Measurements from ENCODE around the gene STOML3.
A peak's percentile ranks its signal among the peaks of the same experiment; 100 is the strongest.

Gene STOML3

GRCh38 chr13:38979891-38980749 lies 10.5 kb downstream of the STOML3 start:
- DNase-seq, result no peak

DNA sequence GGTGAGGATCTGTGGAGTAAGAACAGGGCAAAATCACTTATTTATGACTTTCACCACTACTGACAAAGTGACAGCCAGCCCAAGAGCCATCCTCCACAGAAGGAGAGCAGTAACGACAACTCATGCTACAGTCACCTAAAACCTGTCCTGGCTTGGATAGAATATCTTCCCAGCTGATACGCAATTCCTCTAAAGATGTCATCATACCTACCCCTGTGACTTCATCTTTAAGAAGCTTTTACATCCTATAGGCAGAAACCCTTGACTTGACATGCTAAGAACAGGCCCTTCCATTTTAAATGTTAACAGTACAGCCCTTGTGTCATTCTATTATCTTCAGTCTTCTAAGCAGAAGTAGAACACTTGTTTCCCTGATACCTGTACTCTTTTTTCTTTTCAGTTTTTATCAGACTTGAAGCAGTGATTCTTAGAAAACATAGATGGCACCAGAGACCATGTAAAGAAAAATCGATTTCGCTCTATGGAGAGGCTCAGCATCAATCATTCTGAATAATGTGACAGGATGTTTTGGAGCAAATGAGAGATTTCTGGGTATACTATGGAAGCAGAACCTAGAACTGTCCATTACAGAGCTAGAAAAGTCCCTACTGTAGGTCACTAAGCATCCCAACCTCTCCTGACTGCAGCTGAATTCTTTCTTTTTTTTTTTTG lies 20.1 kb downstream of the STOML3 start:
- DNase-seq, result no peak

GRCh38 chr13:38969187-38969586 lies 21.4 kb downstream of the STOML3 start:
- no peak for DNase-seq

- no peak for DNase-seq
Measured at GRCh38 chr13:38967446-38967845, 23.2 kb downstream of the STOML3 start.

DNA sequence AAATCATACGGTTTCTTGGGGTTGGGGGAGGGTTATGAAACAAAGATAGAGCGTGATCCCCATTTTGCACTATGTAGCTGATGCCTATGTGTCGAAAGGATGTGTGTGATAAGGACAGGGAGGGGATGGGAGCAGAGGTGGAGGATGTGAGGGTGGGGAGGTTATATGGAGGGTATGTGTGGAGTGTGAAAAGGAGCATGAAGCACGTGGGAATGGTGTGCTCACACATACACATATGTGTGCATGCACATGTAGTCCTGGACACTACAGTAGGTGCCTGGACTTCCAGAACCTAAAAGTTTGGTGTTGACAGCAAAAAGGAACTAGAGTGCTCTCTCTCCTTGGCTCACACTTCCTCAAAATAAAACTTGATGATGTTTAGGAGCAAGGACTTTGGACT lies 25.4 kb downstream of the STOML3 start:
- no peak for DNase-seq

GRCh38 chr13:38960175-38960574 lies 30.5 kb downstream of the STOML3 start:
- no peak for DNase-seq

- no peak for DNase-seq
Measured at GRCh38 chr13:38957794-38958592, 32.6 kb downstream of the STOML3 start.

- DNase-seq, result no peak
Measured at GRCh38 chr13:38954844-38955243, 35.8 kb downstream of the STOML3 start.

DNA sequence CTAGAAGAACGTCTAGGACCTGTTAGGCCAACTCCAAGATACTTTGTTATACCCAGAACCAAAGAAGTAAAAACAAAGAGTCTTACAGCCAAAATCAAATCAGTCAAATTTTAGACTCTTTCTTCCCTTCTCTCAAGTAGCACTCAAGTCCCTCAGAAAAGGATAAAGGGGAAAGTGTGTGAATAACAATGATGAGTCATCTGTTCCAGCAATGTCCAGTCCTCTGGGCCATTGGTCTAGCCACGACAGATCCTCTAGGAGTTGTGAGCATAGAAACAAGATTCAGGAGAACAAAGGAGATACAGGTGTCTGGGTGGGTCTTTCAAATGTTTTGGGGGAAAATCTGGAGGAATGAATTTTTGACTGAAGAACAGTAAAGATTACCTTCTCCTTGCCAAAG lies 36.3 kb downstream of the STOML3 start:
- DNase-seq, result no peak

DNA sequence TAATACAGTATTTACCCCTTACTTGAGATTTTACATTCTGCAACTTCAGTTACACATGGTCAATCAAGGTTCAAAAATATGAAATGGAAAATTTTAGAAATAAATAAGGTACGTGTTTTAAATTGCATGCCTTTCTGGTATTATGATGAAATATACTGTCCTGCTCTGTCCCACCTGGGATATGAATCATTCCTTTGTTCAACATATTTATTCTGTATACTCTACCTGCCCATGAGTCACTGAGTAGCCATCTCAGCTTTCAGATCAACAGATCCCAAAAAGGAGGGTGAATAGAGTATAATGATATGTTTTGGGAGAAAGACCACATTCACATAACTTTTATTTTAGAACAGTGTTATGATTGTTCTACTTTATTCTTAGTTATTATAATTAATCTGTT lies 37.8 kb downstream of the STOML3 start:
- no peak for DNase-seq

DNA sequence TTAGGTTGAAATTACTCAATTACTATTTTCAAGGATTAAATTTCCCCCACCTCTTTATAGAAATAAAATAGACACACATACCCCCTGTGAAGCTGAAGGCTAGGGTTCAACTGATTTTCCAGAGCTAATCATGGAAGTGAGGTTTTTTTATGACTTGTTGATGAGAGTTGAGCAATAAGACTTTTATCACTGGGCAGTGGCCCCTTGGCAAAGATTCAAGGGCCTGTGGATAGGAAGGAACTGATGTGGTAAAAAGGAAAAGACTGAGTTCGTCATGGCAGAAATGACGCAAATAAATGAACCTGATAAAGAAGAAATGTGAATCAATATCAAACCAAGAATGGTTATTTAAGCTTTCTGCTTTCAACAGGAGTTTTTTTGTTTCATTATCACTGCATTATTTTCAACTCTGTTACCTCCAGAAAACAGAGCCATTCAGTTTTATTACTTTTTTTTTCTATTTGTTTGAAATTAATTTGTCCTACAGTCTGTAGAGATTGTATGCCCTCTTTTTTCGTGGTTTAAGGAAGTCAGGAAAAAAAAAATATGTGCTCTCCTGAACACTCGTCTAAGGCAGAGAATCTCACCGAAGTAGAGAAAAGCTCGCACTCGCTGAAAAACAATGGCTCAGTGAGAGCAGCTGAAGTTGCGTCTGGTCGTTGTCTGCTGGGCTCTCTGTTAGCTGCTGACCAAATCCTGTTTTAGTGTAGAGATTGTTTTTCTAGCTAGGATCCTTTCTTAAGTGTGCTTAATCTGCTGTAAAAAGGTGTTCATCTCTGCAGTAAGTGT lies 38.9 kb downstream of the STOML3 start:
- peak in 1 of 2 donors; percentile 5 for DNase-seq

GRCh38 chr13:38950987-38951386 lies 39.6 kb downstream of the STOML3 start:
- DNase-seq, result no peak

- no peak for DNase-seq
Measured at GRCh38 chr13:38947054-38947453, 43.6 kb downstream of the STOML3 start.

- no peak for DNase-seq
Measured at GRCh38 chr13:38944219-38944618, 46.4 kb downstream of the STOML3 start.

- no peak for DNase-seq
Measured at GRCh38 chr13:38943231-38943630, 47.4 kb downstream of the STOML3 start.

DNA sequence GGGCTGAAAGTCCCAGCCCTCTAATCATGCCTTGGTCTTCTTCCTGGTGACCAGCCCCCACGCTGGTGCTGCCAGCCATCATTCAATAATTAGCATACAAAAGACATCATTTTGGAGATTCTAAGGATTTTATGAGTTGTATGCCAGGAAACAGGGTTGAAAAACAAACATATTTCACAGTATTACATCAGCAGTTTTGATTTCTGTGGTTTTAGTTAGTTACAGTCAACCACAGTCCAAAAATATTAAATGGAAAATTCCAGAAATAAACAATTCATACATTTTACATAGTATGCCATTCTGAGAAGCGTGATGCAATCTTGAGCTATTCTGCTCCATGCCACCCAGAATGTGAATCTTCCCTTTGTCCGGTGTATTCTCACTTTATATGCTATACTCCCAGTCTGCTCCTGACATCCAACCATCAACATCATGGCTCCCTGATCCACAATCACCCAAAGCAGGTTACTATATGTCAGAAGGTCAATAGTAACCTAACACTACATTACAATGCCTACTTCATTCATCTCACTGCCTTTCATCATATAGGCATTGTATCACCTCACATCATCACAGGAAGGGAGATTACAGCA lies 49.2 kb downstream of the STOML3 start:
- DNase-seq, result no peak

DNA sequence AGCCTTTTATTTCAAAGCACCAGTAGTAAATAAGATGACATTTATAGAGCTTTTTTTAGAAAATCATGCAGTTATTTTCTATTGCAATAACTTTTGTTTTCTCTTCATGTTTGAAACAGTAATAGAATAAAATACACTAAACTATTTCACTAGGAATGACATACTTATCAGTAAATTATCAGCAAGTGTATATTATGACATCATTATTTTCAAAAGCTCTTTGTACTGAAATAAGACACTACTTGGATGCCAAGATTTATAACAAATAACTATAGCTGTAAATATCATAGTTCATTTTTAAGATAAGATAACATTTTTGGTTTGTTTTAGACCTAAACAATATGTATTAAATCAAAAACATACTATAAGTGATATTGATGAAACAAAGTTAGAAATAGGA lies 56.8 kb downstream of the STOML3 start:
- no peak for DNase-seq

DNA sequence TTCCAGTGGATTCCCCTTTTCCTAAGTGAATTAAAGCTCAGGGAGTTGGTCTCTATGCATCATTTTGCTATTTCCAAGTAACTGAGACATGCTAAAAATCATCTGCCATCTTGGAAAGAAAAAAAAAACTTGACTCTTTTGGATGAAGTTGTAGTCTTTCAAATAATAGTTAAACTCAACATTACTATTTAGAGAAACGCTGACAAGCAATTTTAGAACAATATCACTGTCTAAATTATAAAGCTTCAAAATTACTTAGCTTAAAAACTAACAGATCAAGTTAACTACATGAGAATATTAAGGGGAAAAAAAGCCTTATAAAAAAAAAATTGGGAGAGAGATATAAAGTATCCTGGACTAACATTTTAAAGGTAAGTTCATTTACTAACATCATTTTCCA lies 68.5 kb downstream of the STOML3 start:
- DNase-seq, result no peak

GRCh38 chr13:38921081-38921480 lies 69.5 kb downstream of the STOML3 start:
- DNase-seq, result no peak
